Natural killer cell treated with Interleukin-12 subunit alpha and Interleukin-12 subunit beta and Interleukin-15 and Interleukin-18, amount 100 ng/mL, for 72 hours (primary cell): ENCODE data around the gene PAX8. TPM values are rescaled to one million over a fixed set of nuclear protein-coding genes. Genes with fewer than 3 reads are reported as not detected.
"Not testable (repeated sequence)": the region's sequence is repeated elsewhere in the genome, so short reads cannot be mapped to it uniquely, and the experiment has no call there.

Source experiments
- ATAC-seq, 2 donors: fragments of 150-1000 bp; cut with Tn5 transposase in 1 of 2; sonication (Bioruptor Pico), chemical (Tn5 transposase) in 1 of 2; 2 replicates each; pipeline ENCODE4 v1.10.0; 2021
- DNase-seq: peaks from one replicate; pipeline ENCODE4 v3.0.0; 2022; ENCODE audit warnings: low spot score
- H3K27ac Mint-ChIP-seq, 2 donors: 1 replicate in 1 of 2; 2 replicates in 1 of 2; pipeline ENCODE4 v1.8.0; 2022; ENCODE audit warnings: mixed read lengths in 2 of 2, mild to moderate bottlenecking in 1 of 2, moderate library complexity in 1 of 2
- H3K27me3 Mint-ChIP-seq, 2 donors: 1 replicate in 1 of 2; 2 replicates in 1 of 2; pipeline ENCODE4 v1.8.0; 2022; ENCODE audit warnings: mixed read lengths in 2 of 2
- H3K36me3 Mint-ChIP-seq: one replicate; pipeline ENCODE4 v1.8.0; 2022; ENCODE audit warnings: mixed read lengths
- H3K4me1 Mint-ChIP-seq, 2 donors: 1 replicate in 1 of 2; 2 replicates in 1 of 2; pipeline ENCODE4 v1.8.0; 2022; ENCODE audit warnings: low read depth in 2 of 2, mixed read lengths in 2 of 2, mild to moderate bottlenecking in 1 of 2
- H3K4me3 Mint-ChIP-seq: one replicate; pipeline ENCODE4 v1.8.0; 2022; ENCODE audit warnings: mixed read lengths
- H3K9me3 Mint-ChIP-seq: 2 replicates; pipeline ENCODE4 v1.8.0; 2022; ENCODE audit warnings: mixed read lengths
- total RNA-seq, 2 donors: library from RNA; stranded (reverse); gene quantifications; one replicate each; pipeline ENCODE4 v1.2.3, GENCODE V29; 2022

Gene PAX8
- 1 to 10 TPM in 1 of 2 donors, under 1 TPM in 1; 0.64 to 1.8 TPM for total RNA-seq

DNA sequence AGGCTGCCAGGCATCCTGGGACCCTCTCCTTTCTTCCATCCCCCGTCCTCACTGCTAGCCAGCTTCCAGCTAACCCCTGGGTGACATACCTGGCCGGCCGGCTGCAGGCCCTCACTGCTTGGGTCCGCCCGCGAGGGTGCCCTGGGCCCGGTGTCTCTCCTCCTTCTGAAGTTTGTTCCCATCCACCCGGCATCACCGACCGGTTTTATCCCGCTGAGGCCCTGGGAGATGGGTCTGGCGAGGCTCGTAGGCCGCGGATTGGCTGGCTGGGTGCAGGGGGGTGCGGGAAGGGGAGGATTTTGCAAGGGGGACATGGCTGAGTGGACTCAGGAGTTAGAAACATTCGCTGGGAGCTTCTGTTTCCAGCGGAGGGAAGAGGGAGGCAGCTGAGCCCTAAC lies at the start of gene PAX8:
PAX8 (minus strand) TSS at position 180 of the 398 bp plus-strand sequence. CDS start 527 bp downstream, outside the sequence.
- no peak within 1 kb of the TSS for H3K27ac Mint-ChIP-seq
- DNase-seq, result no peak
- H3K27me3 Mint-ChIP-seq, result peaks cover 25 to 26% of the 10 kb centered on the region in 2 donors
- no peaks in the 10 kb centered on the region for H3K4me1 Mint-ChIP-seq
- H3K9me3 Mint-ChIP-seq, result no peaks in the 10 kb centered on the region
- no peak for ATAC-seq
- no peaks in the 10 kb centered on the region for H3K36me3 Mint-ChIP-seq
- H3K4me3 Mint-ChIP-seq, result no peak within 1 kb of the TSS

DNA sequence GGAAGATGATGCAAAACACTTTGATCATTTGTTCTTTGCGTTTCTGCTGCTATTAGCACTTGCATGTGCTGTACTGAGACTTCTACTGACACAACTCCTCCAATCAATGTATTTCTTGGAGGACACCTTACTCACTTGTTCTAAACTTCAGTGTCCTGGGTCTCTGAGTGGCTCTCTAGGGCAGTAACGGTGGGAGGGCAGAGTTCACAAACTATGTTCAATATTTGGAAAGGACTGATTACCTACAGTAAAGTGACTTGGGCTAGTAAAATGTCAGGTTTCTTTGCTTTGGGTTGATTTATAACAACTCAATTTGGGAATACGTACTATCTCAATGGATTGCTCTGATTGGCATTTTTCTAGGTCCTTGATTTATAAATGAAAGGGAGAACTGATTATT lies 49.3 kb upstream of the PAX8 start:
- Mint-ChIP-seq H3K4me1 (peaks cover 5 to 8% of the 10 kb centered on the region in 2 donors), H3K27ac (no peak overlapping the region), H3K4me3 (no peak overlapping the region), H3K36me3 (no peaks in the 10 kb centered on the region), H3K9me3 (no peaks in the 10 kb centered on the region), H3K27me3 (peaks cover 21 to 41% of the 10 kb centered on the region in 2 donors)
- ATAC-seq (no peak), DNase-seq (no peak)

DNA sequence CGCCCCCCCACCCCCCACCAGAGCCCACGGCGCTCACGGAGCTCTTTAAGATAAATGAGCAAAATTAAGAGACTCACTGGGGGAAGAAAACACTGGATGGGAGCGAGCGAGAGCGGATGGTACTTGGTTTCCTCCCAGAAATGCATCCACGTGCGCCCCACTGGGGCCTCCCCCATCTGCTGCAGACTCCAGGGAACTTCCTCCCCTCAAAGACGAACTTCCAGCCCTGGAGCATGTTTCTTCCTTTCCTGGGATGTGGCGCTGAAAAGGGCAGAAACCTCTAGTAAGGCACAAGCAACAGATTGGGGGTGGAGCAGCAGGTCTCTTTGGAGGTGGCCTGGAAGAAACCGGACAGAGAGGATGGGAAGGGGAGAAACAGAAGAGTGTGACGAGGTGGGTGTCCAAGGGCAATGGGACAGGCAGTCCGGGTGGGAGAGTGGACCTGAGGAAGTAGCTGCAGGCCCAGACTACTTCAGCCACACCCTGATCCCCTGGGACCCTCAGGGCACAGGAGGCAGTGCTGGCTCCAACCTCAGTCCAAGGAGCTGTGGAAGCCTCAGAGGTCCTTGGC lies 46.5 kb upstream of the PAX8 start:
- not testable (repeated sequence) for ATAC-seq, H3K27ac Mint-ChIP-seq, H3K36me3 Mint-ChIP-seq

DNA sequence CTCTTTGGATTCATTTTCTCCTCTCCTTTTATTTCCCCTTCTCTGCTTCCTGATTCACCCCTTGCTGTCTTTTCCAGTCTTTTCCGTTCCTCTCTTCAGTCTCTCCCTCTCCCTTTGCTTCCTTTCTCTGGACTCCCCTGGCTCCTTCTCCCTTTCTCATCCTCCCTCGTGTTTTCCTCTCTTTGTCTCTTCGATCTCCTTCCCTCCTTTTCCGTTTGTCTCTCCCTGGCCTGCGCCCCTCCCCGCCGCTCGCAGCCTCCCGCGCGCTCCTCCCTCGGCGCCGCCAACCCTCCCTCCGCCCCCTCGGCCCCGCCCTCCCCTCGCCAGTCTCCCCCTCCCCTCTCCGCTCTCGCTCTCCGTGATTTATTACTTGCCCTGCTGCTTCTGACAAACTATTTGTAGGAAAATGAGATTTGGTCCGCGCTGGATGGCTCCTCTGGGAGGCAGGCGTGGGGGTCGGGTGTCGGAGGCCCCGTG lies 46.0 kb upstream of the PAX8 start:
- peak overlapping the region; percentile 34 for H3K4me3 Mint-ChIP-seq
- peaks cover 5 to 8% of the 10 kb centered on the region in 2 donors for H3K4me1 Mint-ChIP-seq
- peaks cover 26 to 35% of the 10 kb centered on the region in 2 donors for H3K27me3 Mint-ChIP-seq
- no peaks in the 10 kb centered on the region for H3K9me3 Mint-ChIP-seq
- peak in 1 of 2 donors; percentile 59 for ATAC-seq
- no peak overlapping the region for H3K27ac Mint-ChIP-seq
- no peaks in the 10 kb centered on the region for H3K36me3 Mint-ChIP-seq
- DNase-seq, result no peak

More for the DNA sequence above, 46.5 kb upstream of the PAX8 start:
- not testable (repeated sequence) for H3K4me1 Mint-ChIP-seq, DNase-seq, H3K9me3 Mint-ChIP-seq
- H3K4me3 Mint-ChIP-seq, result peak overlapping the region; percentile 25
- H3K27me3 Mint-ChIP-seq, result peaks cover 29 to 40% of the 10 kb centered on the region in 2 donors

DNA sequence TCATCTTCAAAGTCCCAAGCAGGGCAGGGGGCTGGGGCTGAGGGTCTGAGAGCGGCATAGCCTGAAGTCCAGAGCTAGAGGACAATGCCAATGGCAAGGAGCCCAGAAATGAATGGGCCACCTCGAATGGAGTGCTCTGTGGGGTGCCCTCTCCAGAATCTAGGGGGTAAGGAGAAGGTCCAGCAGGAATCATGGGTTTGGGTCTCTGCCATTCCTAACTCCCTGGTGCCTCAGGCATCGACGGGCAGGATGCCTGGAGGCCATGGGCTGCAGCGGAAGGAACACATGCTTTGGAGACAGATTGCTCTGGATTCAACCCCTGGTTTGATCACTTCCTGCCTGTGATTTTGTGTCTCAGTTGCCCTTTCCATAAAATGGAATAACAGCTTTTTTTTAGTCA lies 44.4 kb upstream of the PAX8 start:
- not testable (repeated sequence) for H3K4me3 Mint-ChIP-seq, ATAC-seq, H3K27ac Mint-ChIP-seq, H3K36me3 Mint-ChIP-seq, DNase-seq, H3K4me1 Mint-ChIP-seq, H3K9me3 Mint-ChIP-seq
- H3K27me3 Mint-ChIP-seq, result peaks cover 21 to 34% of the 10 kb centered on the region in 2 donors

DNA sequence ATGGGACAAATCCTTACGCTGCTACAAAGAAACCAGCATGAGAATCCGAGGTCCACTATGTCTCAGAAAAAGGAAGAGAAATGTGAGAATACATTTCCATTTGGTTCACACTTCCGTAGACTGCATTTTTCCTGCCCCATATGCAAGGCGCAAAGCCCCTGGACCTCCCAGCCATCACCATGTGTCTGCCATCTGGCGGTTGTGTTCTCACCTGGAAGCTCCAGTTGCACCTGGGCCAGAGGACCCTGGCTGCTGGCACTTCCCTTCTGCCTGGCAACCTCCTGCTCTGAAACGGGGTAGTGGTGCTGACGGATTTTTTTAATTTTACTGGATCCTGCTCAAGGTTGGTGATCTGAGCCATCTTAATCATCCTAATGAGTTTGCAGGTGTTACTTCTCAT lies 41.4 kb upstream of the PAX8 start:
- H3K27ac Mint-ChIP-seq, ATAC-seq, DNase-seq, H3K4me1 Mint-ChIP-seq, H3K4me3 Mint-ChIP-seq, H3K9me3 Mint-ChIP-seq, H3K36me3 Mint-ChIP-seq: not testable (repeated sequence)
- H3K27me3 Mint-ChIP-seq, result peaks cover 30 to 37% of the 10 kb centered on the region in 2 donors

DNA sequence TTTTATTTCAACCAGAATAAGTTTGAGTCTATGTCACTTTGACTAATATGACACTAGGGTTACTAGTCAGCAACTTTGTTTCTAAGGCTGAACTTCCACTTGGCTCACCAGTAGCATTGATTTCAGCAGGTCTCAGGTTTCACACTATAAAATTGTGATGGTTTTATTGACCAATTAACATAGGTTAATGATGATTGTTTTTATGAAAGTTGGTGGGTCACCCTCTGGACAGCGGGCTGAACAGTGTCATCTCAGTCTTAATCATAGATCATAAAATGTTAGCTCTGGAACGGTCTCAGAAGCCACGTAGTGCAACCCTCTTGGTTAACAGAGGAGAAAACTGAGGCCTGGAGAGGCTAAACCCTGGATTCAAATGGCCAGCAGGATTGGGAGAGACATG lies 40.2 kb upstream of the PAX8 start:
- not testable (repeated sequence) for H3K4me1 Mint-ChIP-seq, ATAC-seq, DNase-seq, H3K9me3 Mint-ChIP-seq, H3K27ac Mint-ChIP-seq, H3K36me3 Mint-ChIP-seq, H3K4me3 Mint-ChIP-seq
- peaks cover 26 to 28% of the 10 kb centered on the region in 2 donors for H3K27me3 Mint-ChIP-seq

DNA sequence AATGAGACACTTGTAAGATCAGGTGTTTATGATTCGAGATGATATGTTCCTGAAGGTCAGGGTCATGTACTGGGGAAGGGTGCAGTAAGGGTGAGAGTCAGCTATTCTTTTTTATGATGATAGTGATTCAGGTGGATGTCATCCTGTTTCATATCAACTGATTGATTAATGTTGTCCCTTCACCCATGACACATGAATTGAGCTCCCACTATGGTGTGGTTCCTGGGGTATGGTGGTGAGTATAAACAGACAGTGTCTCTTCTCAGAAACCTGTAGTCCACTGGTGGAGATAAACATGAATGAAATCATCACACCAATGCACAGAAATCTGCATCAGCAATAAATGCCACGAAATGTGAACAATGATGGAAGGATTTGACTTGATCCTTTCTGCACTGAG lies 37.4 kb upstream of the PAX8 start:
- Mint-ChIP-seq H3K9me3 (no peaks in the 10 kb centered on the region), H3K4me1 (no peaks in the 10 kb centered on the region), H3K27ac (no peak overlapping the region), H3K4me3 (no peak overlapping the region), H3K27me3 (peaks cover 18 to 28% of the 10 kb centered on the region in 2 donors), H3K36me3 (no peaks in the 10 kb centered on the region)
- ATAC-seq (no peak), DNase-seq (no peak)

DNA sequence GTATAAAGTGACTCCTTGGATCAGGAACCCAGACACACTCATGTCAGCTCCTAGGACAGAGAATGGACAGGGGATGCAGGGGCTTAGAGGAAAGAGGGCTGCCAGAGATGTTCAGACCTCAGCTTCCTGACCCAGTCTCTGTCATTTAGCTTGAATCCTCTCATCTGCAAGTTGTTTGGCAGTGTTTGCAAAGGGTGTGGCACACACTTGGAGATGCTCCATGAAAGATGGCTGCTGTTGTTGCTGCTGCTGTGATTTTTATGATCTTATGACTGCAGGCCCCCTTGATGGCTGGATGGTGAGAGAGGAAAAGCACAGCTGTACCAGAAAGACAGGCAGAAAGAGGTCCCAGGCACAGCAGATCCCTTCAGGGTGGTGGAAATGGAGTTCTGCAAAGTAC lies 35.9 kb upstream of the PAX8 start:
- H3K27me3 Mint-ChIP-seq, result peaks cover 14 to 28% of the 10 kb centered on the region in 2 donors
- not testable (repeated sequence) for H3K36me3 Mint-ChIP-seq, H3K27ac Mint-ChIP-seq, ATAC-seq, H3K4me1 Mint-ChIP-seq, H3K9me3 Mint-ChIP-seq, H3K4me3 Mint-ChIP-seq, DNase-seq

DNA sequence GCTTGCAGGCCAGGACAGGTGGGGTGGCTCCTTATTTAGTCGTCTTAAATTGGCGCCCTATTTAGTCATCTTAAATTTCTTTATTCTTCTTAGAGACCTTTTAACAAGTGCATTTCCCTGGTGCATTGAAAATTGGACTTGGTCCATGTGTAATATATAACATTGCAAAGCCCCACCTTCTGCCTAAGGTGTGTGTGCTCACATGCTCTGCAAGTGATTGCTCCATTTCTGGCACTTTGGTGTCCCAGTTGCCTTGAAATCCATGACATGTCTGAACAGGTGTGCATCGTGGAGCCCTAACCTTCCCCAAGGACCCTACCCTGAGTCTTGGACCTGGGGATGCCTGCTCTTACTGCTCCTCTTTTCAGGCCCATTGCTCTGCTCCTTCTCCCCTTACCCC lies 35.5 kb upstream of the PAX8 start:
- not testable (repeated sequence) for H3K4me3 Mint-ChIP-seq, H3K27ac Mint-ChIP-seq, ATAC-seq, H3K36me3 Mint-ChIP-seq, H3K4me1 Mint-ChIP-seq, DNase-seq, H3K9me3 Mint-ChIP-seq
- H3K27me3 Mint-ChIP-seq, result peaks cover 14 to 29% of the 10 kb centered on the region in 2 donors

DNA sequence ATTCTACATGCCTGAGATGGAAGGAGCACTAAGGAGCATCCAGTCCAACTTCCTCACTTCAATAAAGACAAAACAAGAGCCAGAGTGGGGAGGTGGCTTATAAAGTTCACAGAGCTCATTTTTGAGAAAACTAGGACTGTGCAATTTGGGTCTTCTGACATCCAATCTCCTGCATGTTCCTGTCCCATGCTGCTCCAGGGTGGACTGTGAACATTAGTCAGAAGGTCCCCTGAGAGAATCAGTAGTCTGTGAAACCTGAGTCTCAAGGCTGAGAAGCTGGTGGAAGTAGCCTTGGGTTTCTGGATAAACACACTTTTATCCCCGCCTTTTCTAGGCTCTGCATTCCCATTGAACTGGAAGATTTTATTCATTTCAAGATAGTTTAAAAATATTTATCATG lies 33.1 kb upstream of the PAX8 start:
- H3K4me1 Mint-ChIP-seq, H3K27ac Mint-ChIP-seq, H3K9me3 Mint-ChIP-seq, H3K36me3 Mint-ChIP-seq, H3K4me3 Mint-ChIP-seq, DNase-seq, ATAC-seq: not testable (repeated sequence)
- H3K27me3 Mint-ChIP-seq, result peaks cover 20 to 37% of the 10 kb centered on the region in 2 donors

DNA sequence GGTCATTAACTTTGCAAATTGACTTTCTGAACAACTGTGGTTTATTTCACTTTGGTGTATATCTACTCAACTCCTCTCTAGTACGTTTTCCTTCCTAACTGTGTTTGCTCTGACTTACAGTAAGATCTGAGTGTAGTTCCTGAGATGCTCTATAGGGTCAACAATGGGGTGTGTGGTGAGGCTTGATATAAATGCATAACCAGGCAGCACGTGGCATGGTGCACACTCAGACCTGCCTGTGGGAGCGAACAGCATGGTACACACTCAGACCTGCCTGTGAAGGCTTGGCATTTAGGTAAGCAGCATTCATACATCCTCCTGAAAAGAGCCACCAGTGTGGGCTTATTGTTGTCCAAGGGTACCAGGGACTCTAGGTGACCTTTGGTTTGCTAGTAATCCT lies 32.5 kb upstream of the PAX8 start:
- H3K9me3 Mint-ChIP-seq, DNase-seq, H3K36me3 Mint-ChIP-seq, H3K27ac Mint-ChIP-seq, H3K4me3 Mint-ChIP-seq, H3K4me1 Mint-ChIP-seq: not testable (repeated sequence)
- H3K27me3 Mint-ChIP-seq, result peaks cover 19 to 33% of the 10 kb centered on the region in 2 donors
- ATAC-seq, result peak in 1 of 2 donors; percentile 43

DNA sequence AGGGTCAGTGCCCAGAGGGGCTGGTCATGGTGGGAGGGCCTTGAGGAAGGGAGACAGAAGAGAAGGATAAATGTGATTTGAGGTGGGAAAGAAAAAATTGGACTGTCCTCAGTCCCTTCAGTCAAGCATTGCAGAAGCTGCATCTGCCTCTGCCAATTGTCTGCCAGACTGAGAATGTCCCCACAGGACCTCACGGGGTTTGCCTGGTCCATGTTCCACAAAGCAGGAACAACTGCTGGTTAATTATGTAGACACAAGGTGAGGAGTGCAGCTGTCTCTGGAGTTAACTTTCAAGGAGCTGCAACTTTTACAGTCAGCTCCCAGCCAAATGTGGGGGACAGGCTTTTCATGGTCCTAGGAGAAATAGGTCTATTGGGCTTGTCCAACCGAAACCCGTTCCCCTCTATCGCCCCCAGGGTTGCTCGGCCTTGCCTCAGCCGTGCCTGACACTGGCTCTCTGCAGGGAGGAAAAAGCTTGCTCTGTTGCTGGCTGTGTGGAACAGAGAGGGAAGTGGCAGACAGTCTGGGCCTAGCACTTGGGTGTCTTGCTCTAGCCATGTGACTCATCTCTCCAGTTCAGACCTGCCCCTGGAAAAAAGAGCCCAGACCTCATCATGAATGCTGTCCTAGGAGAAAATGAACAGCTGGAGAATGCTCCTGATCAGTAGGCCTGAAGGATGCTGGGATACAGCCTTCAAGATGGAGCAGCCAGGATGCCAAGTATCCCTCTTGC lies 31.1 kb upstream of the PAX8 start:
- Mint-ChIP-seq H3K9me3 (no peaks in the 10 kb centered on the region), H3K27me3 (peaks cover 11 to 23% of the 10 kb centered on the region in 2 donors), H3K27ac (no peak overlapping the region), H3K36me3 (no peaks in the 10 kb centered on the region), H3K4me3 (no peak overlapping the region), H3K4me1 (no peaks in the 10 kb centered on the region)
- ATAC-seq, result peak in 1 of 2 donors; percentile 3
- DNase-seq, result no peak

DNA sequence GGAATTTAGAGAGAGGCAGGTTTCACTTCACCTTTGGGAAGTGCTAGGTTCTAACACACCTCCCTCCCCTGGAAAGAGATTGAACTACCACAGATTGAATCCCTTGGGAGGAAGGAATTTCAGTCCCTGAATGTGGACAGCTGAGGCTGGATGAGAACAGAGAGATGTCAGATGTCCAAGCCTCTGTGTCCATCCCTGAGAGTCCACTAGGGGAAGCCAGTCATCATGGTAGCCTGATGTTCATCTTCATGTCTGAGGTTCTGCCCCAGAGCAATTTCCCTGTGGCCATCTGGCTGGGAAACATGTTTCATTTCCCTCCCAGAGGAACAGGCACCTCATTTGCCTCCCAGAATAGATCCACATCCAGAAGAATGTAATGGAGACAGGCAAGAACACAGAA lies 30.1 kb upstream of the PAX8 start:
- not testable (repeated sequence) for H3K36me3 Mint-ChIP-seq, H3K9me3 Mint-ChIP-seq, H3K4me1 Mint-ChIP-seq, ATAC-seq, H3K27ac Mint-ChIP-seq, H3K4me3 Mint-ChIP-seq, DNase-seq
- H3K27me3 Mint-ChIP-seq, result peaks cover 11 to 23% of the 10 kb centered on the region in 2 donors
